Loucy (cell line): ENCODE data around the gene TSR1.
A peak's percentile ranks its signal among the peaks of the same experiment; 100 is the strongest.

Experiments used
- H2AFZ ChIP-seq: fragments of 200-600 bp; sonication (generic); 2 replicates; pipeline ENCODE4 v1.6.0; 2016; ENCODE audit warnings: antibody characterized with exemption, mild to moderate bottlenecking, low read length, moderate library complexity
- H3F3A ChIP-seq: fragments of 200-600 bp; 2 replicates; pipeline ENCODE4 v1.6.0; 2016; ENCODE audit warnings: antibody characterized with exemption, low read depth, mild to moderate bottlenecking
- H3K27me3 ChIP-seq: fragments of 200-600 bp; sonication (generic); 2 replicates; pipeline ENCODE4 v1.6.1; 2014; ENCODE audit warnings: low read length, mild to moderate bottlenecking; ENCODE audit not compliant: insufficient read depth, poor library complexity, severe bottlenecking
- H3K36me3 ChIP-seq: fragments of 200-600 bp; sonication (generic); 2 replicates; pipeline ENCODE4 v1.6.1; 2016; ENCODE audit warnings: low read length; ENCODE audit not compliant: insufficient read depth
- H3K4me1 ChIP-seq: fragments of 200-600 bp; sonication (generic); 2 replicates; pipeline ENCODE4 v1.5.1; 2014; ENCODE audit warnings: low read length, mild to moderate bottlenecking; ENCODE audit not compliant: insufficient read depth, poor library complexity, severe bottlenecking
- H3K4me2 ChIP-seq: fragments of 200-600 bp; sonication (generic); 2 replicates; pipeline ENCODE4 v1.6.0; 2014; ENCODE audit warnings: antibody characterized with exemption, low read length, low read depth, mild to moderate bottlenecking; ENCODE audit not compliant: poor library complexity, severe bottlenecking
- H3K4me3 ChIP-seq: fragments of 200-600 bp; sonication (generic); 2 replicates; pipeline ENCODE4 v1.5.1; 2014; ENCODE audit warnings: low read length, mild to moderate bottlenecking, mixed read lengths; ENCODE audit not compliant: poor library complexity, severe bottlenecking
- H3K79me2 ChIP-seq: fragments of 200-600 bp; sonication (generic); 2 replicates; pipeline ENCODE4 v1.6.1; 2014; ENCODE audit warnings: low read length; ENCODE audit not compliant: insufficient read depth
- H3K9ac ChIP-seq: fragments of 200-600 bp; sonication (generic); 2 replicates; pipeline ENCODE4 v1.6.0; 2014; ENCODE audit warnings: mild to moderate bottlenecking, low read depth, low read length, moderate library complexity; ENCODE audit not compliant: poor library complexity, severe bottlenecking
- H3K9me2 ChIP-seq: fragments of 200-600 bp; sonication (generic); replicated peaks from 2 replicates; pipeline ENCODE4 v1.6.1; 2016; ENCODE audit warnings: low read depth, low read length, mixed read lengths
- H3K9me3 ChIP-seq: fragments of 200-600 bp; sonication (generic); 2 replicates; pipeline ENCODE4 v1.6.1; 2014; ENCODE audit warnings: mild to moderate bottlenecking, antibody characterized with exemption, low read length, low read depth; ENCODE audit not compliant: insufficient read depth
- H4K20me1 ChIP-seq: fragments of 200-600 bp; sonication (generic); 2 replicates; pipeline ENCODE4 v1.6.0; 2014; ENCODE audit warnings: antibody characterized with exemption, low read length, mild to moderate bottlenecking; ENCODE audit not compliant: insufficient read depth, poor library complexity, severe bottlenecking
- EZH2phosphoT487 ChIP-seq: fragments of 200-600 bp; IDR thresholded peaks from 2 replicates; pipeline ENCODE4 v1.6.1; 2018; ENCODE audit warnings: antibody characterized with exemption, mild to moderate bottlenecking, moderate library complexity, borderline replicate concordance
- TF ChIP-seq, protein P1 (sequence below): fragments of 200-600 bp; sonication (generic); conservative IDR thresholded peaks from 2 replicates; pipeline ENCODE4 v1.5.1; 2014; ENCODE audit warnings: mild to moderate bottlenecking, antibody characterized with exemption, low read length

TSR1 gene

DNA sequence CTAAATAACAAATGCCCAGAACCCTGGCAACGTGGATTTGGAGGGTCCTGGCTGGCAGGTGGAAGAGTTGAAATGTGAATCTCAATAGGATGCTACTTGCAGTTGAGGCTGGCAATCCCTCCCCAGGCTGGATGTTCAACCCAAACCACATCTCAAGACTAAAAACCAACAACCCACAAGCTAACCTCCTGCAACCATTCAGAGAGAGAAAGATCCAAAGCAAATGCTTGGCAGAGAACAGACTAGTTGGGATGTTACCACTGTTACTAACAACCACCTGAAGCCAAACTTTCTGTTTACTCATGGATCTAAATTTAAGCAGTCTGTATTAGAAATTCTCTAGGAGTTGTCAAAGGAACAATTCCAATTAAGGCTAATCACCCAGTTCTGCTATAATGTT lies 60.5 kb downstream of the TSR1 start:
- Histone ChIP-seq H3F3A (no peaks in the 10 kb centered on the region), H3K9ac (peak overlapping the region; percentile 11), H3K9me2 (no peaks in the 10 kb centered on the region), H3K4me1 (peaks cover 55% of the 10 kb centered on the region), H3K27me3 (no peaks in the 10 kb centered on the region), H2AFZ (no peak overlapping the region), H4K20me1 (no peaks in the 10 kb centered on the region), H3K36me3 (peaks cover 21% of the 10 kb centered on the region; the same call in 1 of the 2 replicates), H3K79me2 (peaks cover 13% of the 10 kb centered on the region; the same call in 1 of the 2 replicates), H3K4me3 (peak overlapping the region; percentile 17), H3K4me2 (peak overlapping the region; percentile 46), H3K9me3 (no peaks in the 10 kb centered on the region)
- no peak for TF ChIP-seq EZH2phosphoT487
- TF ChIP-seq, protein P1, sequence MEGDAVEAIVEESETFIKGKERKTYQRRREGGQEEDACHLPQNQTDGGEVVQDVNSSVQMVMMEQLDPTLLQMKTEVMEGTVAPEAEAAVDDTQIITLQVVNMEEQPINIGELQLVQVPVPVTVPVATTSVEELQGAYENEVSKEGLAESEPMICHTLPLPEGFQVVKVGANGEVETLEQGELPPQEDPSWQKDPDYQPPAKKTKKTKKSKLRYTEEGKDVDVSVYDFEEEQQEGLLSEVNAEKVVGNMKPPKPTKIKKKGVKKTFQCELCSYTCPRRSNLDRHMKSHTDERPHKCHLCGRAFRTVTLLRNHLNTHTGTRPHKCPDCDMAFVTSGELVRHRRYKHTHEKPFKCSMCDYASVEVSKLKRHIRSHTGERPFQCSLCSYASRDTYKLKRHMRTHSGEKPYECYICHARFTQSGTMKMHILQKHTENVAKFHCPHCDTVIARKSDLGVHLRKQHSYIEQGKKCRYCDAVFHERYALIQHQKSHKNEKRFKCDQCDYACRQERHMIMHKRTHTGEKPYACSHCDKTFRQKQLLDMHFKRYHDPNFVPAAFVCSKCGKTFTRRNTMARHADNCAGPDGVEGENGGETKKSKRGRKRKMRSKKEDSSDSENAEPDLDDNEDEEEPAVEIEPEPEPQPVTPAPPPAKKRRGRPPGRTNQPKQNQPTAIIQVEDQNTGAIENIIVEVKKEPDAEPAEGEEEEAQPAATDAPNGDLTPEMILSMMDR = no peak

DNA sequence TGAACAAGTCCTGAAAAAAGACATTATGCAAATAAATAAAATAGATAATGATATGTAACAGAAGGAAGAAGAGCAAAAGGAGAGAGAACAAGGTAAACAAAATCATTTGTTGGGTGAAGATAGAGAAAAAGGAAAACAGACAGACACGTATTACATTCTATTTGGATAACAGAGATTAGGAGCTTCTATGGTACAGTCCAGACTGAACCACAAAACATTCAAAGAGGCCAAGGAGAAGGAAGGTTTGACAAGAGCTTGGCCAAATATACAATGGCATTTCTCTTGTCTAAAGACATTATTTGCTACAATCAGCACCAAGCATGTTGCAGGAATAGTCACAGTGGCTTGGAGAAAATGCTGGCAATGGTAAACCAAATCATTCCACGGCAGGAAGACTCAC lies 61.8 kb downstream of the TSR1 start:
- Histone ChIP-seq H3F3A (no peaks in the 10 kb centered on the region), H3K9me2 (no peaks in the 10 kb centered on the region), H4K20me1 (no peaks in the 10 kb centered on the region), H3K4me2 (no peak overlapping the region), H3K4me3 (no peak overlapping the region), H3K79me2 (peaks cover 26% of the 10 kb centered on the region; the same call in 1 of the 2 replicates), H3K9ac (peak overlapping the region; percentile 11), H2AFZ (no peak overlapping the region), H3K9me3 (no peaks in the 10 kb centered on the region), H3K36me3 (peaks cover 11% of the 10 kb centered on the region; the same call in 1 of the 2 replicates), H3K4me1 (peaks cover 61% of the 10 kb centered on the region), H3K27me3 (no peaks in the 10 kb centered on the region)
- no peak for TF ChIP-seq EZH2phosphoT487
- TF ChIP-seq, protein P1 = no peak
